ENCODE data around the gene MEMO1.

Gene MEMO1

DNA sequence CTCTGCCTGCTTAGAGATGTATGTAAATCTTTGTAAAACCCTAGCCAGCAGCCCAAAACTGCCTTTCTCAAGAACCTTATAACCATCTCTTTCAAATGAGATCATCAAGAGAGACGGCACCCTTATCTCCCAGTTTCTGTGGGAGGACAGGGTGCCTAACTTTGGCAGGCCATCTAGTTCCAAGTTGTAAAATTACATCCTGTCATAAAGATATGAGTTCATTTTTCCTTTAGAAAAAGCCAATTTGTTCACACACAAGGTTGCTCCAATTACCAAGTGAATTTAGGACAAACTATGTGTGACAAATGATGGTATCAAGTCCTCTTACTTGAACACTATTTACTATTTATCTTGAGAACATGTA, 65.3 kb downstream of the MEMO1 start:
- TF ChIP-seq, protein P1, sequence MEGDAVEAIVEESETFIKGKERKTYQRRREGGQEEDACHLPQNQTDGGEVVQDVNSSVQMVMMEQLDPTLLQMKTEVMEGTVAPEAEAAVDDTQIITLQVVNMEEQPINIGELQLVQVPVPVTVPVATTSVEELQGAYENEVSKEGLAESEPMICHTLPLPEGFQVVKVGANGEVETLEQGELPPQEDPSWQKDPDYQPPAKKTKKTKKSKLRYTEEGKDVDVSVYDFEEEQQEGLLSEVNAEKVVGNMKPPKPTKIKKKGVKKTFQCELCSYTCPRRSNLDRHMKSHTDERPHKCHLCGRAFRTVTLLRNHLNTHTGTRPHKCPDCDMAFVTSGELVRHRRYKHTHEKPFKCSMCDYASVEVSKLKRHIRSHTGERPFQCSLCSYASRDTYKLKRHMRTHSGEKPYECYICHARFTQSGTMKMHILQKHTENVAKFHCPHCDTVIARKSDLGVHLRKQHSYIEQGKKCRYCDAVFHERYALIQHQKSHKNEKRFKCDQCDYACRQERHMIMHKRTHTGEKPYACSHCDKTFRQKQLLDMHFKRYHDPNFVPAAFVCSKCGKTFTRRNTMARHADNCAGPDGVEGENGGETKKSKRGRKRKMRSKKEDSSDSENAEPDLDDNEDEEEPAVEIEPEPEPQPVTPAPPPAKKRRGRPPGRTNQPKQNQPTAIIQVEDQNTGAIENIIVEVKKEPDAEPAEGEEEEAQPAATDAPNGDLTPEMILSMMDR (conservative IDR thresholded peaks at IDR 0.05), result no peak
- no peak overlapping the region for H3K27ac ChIP-seq

DNA sequence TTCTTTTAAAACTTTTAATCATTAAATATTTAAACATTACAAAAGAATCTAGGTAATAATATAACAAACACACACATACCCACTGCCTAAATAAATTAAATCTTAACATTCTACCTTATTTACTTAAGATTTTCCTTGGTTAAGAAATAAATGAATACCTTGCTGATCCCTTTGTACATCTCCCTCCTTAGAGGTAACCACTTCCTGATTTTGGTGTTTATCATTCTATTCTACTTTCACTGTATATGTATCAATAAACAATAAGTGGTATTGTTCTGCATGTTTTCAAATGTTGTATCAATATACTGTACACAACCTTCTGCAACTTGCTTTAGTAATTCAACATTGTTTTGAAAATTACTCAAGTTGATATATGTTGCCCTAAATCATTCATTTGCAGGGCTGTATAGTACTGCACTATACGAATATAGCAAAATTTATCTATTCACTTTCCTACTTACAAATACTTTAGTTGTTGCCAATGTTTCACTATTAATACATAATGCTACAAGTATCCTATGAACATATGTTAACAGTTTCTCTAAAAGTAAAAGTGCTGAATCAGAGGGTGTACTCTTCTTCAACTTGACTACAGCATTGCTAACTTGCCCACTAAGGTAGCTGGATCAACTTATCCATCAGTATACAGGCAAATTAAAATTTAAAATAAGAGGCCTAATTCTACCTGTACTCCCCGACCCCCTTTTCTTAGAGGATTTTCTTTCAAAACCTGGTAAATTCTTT, 65.8 kb downstream of the MEMO1 start:
- TF ChIP-seq, protein P1 (conservative IDR thresholded peaks at IDR 0.05), result no peak
- no peak overlapping the region for H3K27ac ChIP-seq

DNA sequence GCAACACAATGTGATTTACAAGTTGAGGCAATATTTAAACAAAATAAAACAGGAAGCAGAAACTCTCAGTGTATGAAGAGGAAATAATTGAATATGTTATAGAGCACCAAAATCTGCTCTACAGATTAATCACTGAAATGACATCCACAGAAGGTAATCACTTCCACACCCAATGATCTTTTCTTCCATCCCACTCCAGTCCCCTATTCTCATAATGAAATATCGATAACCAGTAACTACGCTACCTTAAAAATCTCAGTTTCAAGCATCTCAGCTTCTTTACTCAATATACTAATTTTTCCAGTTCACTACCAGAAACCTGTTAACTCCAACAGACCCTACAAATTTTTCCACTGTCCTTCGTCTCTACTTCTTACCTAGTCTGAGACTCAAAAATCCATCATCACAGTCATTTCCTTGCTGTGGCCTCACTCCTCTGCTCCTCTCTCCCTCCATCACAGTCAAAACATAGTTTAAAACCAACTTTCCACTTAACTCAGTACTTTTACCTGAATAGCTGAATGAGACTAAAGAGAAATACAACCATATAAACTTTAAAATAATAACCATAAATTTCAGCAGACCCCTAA, 67.1 kb downstream of the MEMO1 start:
- TF ChIP-seq, protein P1 (conservative IDR thresholded peaks at IDR 0.05), result no peak

DNA sequence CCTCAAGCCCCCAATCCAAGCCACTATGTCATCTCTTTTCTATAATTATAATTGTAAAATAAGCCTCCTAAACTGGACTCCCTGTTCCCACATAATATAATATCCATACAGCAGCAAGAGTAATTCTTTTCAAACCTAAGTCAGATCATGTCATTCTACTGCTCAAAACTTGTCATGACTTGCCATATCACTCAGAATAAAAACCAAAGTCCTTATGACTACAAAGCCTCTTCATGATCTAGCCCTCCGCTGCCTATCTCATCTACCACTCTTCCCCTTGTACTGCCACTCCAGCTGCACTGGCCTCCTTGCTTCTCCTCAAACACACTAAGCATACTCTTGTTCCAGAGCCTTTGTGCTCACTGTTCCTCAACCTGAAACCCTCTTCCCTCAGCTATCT, 69.9 kb downstream of the MEMO1 start:
- TF ChIP-seq, protein P1 (conservative IDR thresholded peaks at IDR 0.05), result no peak
- no peak overlapping the region for H3K27ac ChIP-seq

More for the DNA sequence above, 67.1 kb downstream of the MEMO1 start:
- no peak overlapping the region for H3K27ac ChIP-seq

DNA sequence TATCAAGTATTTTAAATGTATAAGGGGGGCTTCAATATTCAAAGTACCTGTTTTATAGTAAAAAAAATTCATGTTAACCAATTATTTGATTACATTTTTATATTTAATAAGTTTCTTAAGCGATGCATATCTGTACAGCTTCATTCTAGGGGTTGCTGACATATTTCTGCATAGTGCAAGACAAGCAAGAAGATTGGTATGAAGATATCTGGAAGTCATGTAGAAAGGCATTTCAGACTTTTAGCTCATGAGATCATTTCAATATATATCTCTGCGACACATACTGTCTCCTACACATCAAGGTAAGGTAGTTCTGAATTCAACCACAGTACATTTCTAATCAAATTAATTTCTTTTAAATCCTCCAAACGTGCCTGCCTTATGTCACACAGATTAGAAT, 73.1 kb downstream of the MEMO1 start:
- no peak overlapping the region for H3K27ac ChIP-seq
- TF ChIP-seq, protein P1 (conservative IDR thresholded peaks at IDR 0.05), result no peak

DNA sequence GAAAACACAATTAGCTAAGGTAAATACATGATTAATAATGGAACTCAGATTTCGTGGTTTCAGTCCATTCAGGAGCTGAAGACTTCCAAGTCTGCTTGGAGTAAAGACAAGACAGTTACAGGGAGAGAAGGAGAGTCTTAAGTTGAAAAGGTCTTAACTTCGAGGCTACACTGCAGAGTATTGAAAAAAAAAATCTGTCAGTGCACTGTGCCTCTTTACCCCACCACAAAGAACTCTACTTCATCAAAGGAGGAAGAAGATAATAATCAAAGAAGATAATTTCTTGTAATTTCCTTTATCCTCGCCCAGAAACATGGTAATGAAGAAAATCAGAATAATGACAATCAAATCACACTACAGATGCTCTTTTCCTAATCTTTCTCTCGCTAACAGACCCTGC, 75.4 kb downstream of the MEMO1 start:
- no peak overlapping the region for H3K27ac ChIP-seq
- TF ChIP-seq, protein P1 (conservative IDR thresholded peaks at IDR 0.05), result no peak

DNA sequence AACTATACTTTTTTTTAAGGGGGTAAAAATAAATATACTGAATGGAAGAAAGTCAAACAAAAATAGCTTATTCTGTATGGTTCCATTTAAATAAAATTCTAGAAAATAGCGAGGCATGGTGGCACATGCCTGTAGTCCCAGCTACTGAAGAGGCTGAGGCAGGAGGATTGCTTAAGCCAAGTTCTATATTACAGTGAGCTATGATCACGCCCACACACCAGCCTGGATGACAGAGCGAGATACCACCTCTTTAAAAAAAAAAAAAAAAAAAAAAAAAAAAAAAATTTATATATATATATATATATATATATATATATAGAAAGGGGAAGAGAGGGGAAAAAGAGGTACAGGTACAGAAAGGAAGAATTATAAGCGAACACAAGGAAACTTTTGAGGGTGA, 77.7 kb downstream of the MEMO1 start:
- TF ChIP-seq, protein P1 (conservative IDR thresholded peaks at IDR 0.05), result no peak
- no peak overlapping the region for H3K27ac ChIP-seq
